ENCODE measurements around the gene CFAP74.

DNA sequence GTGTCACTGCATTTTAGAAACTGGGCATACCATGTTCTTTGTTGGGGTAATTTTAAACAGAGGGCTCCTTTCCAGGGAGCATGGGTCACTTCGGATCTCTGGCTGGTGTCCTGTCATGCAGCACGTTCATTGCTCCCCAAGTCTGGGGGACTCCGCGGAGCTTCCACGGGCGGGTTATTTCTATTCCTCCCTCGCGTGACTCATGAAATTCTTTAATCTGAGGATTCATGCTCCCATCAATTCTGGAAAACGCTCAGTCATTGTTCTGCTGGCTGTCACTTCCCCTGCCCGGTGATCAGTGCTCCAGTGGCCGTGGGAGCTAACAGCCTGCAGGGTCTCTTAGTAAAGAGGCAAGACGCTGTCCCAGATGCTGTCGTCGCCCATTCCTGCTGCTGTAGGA is 28.1 kb downstream of the CFAP74 start:
- TF ChIP-seq, protein P1, sequence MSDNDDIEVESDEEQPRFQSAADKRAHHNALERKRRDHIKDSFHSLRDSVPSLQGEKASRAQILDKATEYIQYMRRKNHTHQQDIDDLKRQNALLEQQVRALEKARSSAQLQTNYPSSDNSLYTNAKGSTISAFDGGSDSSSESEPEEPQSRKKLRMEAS (IDR thresholded peaks at IDR 0.05; ENCODE audit: insufficient read depth, insufficient read length), result no peak
- TF ChIP-seq, protein P2, sequence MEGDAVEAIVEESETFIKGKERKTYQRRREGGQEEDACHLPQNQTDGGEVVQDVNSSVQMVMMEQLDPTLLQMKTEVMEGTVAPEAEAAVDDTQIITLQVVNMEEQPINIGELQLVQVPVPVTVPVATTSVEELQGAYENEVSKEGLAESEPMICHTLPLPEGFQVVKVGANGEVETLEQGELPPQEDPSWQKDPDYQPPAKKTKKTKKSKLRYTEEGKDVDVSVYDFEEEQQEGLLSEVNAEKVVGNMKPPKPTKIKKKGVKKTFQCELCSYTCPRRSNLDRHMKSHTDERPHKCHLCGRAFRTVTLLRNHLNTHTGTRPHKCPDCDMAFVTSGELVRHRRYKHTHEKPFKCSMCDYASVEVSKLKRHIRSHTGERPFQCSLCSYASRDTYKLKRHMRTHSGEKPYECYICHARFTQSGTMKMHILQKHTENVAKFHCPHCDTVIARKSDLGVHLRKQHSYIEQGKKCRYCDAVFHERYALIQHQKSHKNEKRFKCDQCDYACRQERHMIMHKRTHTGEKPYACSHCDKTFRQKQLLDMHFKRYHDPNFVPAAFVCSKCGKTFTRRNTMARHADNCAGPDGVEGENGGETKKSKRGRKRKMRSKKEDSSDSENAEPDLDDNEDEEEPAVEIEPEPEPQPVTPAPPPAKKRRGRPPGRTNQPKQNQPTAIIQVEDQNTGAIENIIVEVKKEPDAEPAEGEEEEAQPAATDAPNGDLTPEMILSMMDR (IDR thresholded peaks at IDR 0.05; ENCODE audit: extremely low read depth in 1 of 2, insufficient read depth in 1 of 2, low read depth in 1 of 2, low read length in 2 of 2), result no peak
- TF ChIP-seq JUN (IDR thresholded peaks at IDR 0.05; ENCODE audit: borderline replicate concordance, insufficient read depth, insufficient read length, low read depth) (no peak), POLR2A (IDR thresholded peaks at IDR 0.05; ENCODE audit: low read depth, low read length) (no peak), POLR2AphosphoS5 (IDR thresholded peaks at IDR 0.05; ENCODE audit: insufficient read depth, low read depth, low read length) (no peak), MYC (IDR thresholded peaks at IDR 0.05; ENCODE audit: low read depth, low read length) (no peak), EZH2 (IDR thresholded peaks at IDR 0.05; ENCODE audit: borderline replicate concordance, low read depth, low read length, severe bottlenecking) (no peak)

Data from endothelial cell of umbilical vein (primary cell).